Fibroblast of the aortic adventitia (primary cell): Measurements from ENCODE around the gene DCAF15. TPM values are rescaled to one million over a fixed set of nuclear protein-coding genes. Genes with fewer than 3 reads are reported as not detected.

Experiments used
- DNase-seq: peaks from one replicate; pipeline ENCODE4 v3.0.0-alpha.2; 2010; ENCODE audit warnings: low read depth
- H3K4me3 ChIP-seq: 2 replicates; pipeline ENCODE4 v1.5.1; 2011; ENCODE audit warnings: low read depth, mild to moderate bottlenecking, control low read depth, low read length, moderate library complexity
- CTCF ChIP-seq: IDR thresholded peaks from 2 replicates; pipeline ENCODE4 v1.5.1; 2011; ENCODE audit warnings: mild to moderate bottlenecking, low read length, control low read depth, inconsistent platforms; ENCODE audit not compliant: insufficient read depth
- total RNA-seq: library from RNA; depleted of rRNA; stranded (reverse); fragments of >200 nt; gene quantifications from 2 replicates; pipeline ENCODE4 v1.2.3, GENCODE V29; 2012; ENCODE audit warnings: low replicate concordance

DCAF15 gene
- total RNA-seq, 1 donor = 12.7 TPM

GRCh38 chr19:14000691-14001375 lies 48.5 kb downstream of the DCAF15 start:
- no peak for DNase-seq
- TF ChIP-seq CTCF = no peak
- no peak overlapping the region for H3K4me3 ChIP-seq

GRCh38 chr19:14002571-14003250 lies 50.4 kb downstream of the DCAF15 start:
- no peak for DNase-seq
- TF ChIP-seq CTCF = no peak
- no peak overlapping the region for H3K4me3 ChIP-seq

GRCh38 chr19:14003251-14004055 lies 51.1 kb downstream of the DCAF15 start:
- H3K4me3 ChIP-seq = no peak overlapping the region
- no peak for TF ChIP-seq CTCF
- DNase-seq = peak; percentile 25

GRCh38 chr19:14004619-14005348 lies 52.5 kb downstream of the DCAF15 start:
- peak; percentile 29 for DNase-seq
- H3K4me3 ChIP-seq = peak overlapping the region; percentile 32
- TF ChIP-seq CTCF = no peak

- TF ChIP-seq CTCF = no peak
- peak overlapping the region; percentile 79 for H3K4me3 ChIP-seq
- peak; percentile 79 for DNase-seq
Observed at GRCh38 chr19:14005349-14006084, 53.2 kb downstream of the DCAF15 start.
